ENCODE measurements around the gene MMGT1.

The MMGT1 gene

DNA sequence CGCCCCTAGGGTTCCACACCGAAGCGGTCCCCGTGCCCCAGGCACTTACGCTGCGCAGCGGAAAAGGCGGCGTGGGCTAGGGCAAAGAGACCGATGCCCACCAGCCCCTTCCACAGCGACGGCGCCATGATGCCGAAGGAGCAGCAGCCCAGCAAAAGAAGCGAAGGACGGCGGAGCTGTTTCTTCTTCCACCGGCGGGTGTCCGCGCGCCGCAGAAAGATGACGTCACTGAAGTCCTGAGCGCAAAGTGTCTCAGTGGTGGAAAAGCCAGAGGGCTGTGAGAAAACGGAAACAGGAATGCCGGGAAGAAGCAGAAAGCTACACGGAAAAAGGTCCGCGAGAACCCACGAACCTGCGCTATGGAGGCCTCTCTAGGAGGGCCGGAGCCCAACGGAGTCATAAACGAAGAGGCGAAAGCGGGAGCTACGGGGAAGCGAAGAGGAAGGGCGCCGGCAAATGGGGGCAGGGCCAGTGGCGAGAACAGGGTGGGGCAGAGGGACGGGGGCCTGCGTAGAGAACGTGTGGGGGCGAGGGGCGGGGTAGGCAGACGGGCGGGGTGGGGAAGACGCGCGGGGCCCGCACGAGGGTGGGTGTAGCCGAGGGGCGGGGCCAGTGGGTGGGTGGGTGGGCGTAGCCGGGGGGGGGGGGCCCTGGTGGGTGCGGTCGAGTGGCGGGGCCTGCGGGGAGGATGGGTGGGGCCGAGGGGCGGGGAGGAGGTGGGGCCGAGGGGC, at the start of gene MMGT1:
MMGT1 (minus strand) TSS at position 441 of the 731 bp plus-strand sequence; CDS start at position 128, 313 bp downstream.
- DNase-seq: peak; percentile 71

DNA sequence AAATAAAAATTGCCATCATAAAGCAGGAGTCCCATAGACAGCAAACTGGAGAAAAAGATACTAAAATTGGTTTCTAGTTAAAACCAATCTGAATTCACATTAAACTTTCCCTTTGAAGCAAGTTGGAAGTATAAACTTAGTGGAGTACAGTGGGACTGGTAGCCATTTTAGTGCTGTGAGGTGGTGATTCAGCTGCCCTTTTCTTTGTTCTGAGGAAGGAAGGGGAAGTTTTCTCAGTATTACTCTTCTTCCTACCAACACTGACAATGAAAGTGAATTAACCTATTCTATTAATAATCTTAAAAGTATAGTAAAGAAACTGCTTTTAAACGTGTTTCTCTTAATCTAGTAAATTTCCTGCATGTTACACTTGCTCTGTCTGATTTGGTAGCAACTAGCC, 48.1 kb upstream of the MMGT1 start:
- no peak for DNase-seq

DNA sequence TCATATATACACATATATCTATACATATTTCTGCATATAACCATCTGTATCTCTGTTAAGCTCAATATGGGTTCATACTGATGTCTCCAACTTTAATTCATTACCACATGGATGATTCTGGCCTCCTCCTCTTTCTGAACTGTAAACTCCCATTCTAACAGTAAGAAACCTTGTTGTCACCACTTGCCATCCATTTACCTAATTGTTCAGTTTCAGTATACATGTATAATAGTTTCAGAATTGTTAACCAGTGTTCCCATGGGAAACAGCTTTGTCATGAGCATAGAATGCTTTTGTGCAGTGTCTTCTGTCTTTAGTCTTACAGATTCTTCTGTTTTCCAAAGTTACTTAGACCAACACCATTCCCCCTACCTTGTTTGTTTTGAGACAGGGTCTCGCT, 47.4 kb upstream of the MMGT1 start:
- DNase-seq: no peak

DNA sequence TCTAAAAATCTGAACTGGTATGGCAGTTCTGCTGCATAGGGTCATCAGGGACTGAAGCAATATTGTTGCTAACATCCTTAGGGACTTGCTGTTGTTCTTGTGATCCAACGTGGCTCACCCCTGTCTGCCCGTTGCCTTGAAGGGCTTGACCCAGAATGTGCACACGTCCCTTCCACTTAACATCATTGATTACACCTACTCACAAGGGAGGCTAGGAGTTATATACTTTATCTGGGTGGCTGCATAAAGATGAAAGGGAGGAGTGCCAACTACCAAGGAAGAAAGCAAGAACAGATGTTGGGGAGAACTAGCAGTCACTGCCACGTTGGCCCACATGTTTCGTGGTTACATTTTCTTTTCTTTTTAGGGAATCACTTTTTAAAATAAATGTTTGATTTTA, 45.4 kb upstream of the MMGT1 start:
- no peak for DNase-seq

DNA sequence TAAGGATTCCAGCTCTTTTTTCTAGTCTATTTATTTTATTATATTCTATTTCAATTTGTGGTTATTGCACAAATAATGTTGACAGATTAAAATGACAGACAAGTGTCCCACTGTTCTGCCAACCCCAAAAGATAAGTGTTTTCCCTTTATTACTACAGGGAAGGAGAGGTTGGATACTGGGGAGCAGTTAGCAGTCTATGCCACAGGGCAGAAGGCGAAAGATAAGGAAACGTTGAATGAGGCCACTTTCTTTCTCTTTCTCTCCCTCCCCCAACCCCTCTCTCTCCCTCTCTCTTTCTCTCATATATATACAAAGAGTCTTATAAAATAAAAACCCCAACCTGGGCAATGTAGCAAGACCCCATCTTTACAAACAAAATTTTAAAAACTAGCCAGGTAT, 43.1 kb upstream of the MMGT1 start:
- DNase-seq: no peak

DNA sequence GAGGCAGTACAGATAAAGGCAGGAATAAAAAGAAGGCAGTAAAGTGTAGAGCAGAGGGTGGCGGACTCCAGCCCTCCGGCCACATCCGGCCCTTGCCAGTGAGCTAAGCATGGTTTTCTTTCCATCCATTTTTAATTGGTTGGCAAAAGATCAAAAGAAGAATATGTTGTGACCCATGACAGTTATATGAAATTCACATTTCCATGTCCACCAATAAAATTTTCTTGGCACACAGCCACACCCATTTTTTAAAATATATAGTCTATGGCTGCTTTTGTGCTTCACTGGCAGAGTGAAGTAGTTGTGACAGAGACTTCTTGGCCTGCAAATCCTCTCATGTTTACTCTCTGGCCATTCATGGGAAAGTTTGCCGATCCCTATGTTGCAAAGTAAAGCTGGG, 41.2 kb upstream of the MMGT1 start:
- no peak for DNase-seq

DNA sequence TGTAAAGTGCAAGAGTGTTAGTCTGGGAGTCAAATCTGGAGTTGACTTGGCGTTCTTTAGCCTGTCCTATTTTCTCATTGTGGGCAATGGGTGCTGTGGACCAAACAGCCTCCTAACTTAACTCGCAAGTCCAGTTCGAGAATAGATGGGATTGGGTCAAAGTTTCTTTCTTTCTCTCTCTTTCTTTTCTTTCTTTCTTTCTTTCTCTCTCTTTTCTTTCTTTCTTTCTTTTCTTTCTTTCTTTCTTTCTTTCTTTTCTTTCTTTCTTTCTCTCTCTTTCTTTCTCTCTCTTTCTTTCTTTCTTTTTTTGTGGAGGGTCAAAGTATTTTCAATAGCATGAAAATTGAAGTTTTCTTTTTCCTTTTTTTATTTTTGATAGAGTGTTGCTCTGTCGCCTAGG, 14.5 kb upstream of the MMGT1 start:
- no peak for DNase-seq

DNA sequence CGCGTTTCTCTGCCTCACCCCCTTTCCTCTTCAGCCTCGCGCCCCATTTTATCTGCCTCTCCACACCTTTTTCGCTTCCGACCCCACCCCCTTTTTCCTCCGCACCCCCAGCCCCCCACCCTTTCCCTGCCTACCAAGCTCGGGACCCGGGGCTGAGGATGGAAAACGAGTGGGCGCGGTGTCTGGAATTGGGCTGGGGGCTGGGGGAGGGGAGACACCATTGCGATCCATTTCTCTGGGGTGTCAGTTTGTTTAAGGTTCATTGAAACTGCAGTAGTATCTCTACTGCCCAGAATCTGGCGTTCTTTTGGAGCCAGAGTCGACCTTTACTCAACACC, 12.2 kb upstream of the MMGT1 start:
- DNase-seq: no peak

DNA sequence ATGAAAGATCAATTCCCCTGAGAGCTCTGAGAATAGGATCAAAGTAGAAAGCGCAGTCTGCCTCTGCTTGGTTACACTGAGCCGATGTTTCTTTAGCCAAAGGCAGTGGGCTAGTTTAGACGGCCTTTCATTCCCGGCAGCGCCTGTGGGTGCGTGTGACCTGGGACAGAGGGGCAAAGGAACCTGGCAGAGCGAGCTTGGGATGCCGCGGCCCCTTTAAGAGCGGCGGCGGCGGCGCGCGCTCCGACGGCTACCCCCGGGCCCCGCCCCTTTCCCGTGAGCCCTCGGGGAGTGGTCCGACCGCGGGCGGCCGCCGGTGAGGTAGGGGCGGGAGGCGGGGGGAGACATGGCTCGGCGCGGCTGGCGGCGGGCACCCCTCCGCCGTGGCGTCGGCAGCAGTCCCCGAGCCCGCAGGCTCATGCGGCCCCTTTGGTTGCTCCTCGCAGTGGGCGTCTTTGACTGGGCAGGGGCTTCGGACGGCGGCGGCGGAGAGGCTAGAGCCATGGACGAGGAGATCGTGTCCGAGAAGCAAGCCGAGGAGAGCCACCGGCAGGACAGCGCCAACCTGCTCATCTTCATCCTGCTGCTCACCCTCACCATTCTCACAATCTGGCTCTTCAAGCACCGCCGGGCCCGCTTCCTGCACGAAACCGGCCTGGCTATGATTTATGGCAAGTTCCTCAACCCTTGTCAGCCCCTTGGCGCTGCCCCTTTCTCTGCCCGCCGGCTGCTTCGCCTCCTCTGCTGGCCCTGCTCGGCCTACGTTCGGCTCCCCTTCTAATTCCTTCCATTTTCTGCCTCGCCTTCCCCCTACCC, 11.6 kb upstream of the MMGT1 start, which contains the start of gene SLC9A6:
SLC9A6 (plus strand) TSS at position 279 of the 816 bp plus-strand sequence; CDS start at position 503, 224 bp downstream.
- no peak for DNase-seq

DNA sequence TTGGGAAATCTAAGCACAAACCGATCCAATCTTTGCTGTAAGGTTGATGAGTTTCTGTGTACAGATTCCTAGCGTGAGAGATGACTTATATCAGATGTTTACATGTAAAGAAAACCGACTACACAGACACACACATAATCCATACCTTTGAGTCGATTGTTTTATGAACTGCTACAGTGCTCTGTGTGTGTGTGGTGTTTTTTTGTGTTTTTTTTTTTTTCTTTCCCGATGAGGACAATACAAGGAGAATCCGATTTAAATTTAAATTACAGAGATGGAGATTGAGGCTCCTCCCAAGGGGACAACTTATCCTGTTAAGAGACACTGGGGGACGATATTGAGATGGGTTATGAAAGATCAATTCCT, 11.0 kb upstream of the MMGT1 start:
- DNase-seq: no peak

DNA sequence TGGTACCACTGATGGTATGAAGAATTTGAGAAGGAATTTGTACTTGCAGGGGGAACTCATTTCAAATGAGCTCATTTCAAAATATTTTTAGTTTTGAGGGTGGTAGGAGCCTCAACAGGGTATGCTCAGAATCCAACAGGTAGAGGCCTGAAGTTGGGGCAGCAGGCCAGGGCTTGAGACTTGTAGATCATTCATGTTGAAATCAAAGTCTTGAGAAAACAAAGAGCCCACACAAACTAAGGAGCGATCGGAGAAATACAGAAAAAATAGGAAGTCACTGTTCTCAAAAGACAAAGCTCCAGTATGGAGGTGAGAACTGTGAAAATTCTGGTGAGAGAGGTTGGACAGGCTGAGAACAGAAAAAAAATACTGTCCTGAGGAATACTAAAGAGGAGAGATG, 10.5 kb upstream of the MMGT1 start:
- no peak for DNase-seq

DNA sequence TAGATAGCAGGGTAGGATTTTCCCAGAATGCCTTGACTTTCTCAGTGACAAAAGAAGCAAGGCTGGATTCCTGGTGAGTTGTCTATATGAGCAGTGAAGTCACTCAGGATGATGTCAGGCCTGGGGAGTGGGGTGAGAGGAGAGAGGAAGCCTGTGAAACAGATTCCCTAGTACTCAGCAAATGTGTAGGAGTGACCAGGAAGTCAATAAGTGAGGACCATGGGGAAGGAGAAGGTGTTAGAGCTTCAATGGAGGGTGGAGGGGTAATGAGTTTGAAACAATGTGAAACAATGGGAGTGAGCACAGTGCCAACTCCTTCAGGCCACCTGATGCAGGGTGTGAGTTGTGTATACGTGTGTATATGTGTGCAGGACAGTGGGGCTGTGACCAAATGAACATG, 9.1 kb upstream of the MMGT1 start:
- DNase-seq: no peak

DNA sequence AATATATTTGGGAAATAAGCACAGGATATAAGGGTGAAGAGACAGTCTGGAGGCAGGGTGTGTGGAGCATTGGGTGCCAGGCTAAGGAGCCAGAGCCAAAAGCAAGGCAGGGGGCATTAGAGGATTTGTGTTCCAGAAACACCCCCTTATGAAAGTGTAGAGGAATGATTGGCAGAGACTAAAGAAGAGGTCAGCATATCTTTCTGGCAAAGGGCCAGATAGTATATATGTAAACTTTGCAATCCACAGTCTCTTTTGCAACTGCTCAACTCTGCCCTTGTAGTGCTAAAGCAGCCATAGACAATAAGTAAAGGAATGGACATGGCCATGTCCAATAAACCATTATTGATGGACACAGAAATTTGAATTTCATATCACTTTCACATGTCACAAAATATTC, 7.9 kb upstream of the MMGT1 start:
- DNase-seq: no peak

DNA sequence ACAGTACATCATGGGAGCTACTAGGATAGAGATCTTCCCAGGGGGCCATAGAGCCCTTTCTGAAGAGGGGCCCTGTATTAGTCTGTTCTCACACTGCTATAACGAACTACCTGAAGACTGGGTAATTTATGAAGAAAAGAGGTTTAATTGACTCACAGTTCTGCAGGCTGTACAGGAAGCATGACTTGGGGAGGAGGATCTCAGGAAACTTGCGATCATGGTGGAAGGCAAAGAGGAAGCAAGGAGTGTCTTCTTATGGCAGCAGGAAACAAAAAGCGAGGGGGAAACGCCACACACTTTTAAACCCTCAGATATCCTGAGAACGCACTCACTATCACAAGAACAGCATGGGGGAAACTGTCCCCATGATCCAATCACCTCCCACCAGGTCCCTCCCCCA, 7.2 kb upstream of the MMGT1 start:
- no peak for DNase-seq

DNA sequence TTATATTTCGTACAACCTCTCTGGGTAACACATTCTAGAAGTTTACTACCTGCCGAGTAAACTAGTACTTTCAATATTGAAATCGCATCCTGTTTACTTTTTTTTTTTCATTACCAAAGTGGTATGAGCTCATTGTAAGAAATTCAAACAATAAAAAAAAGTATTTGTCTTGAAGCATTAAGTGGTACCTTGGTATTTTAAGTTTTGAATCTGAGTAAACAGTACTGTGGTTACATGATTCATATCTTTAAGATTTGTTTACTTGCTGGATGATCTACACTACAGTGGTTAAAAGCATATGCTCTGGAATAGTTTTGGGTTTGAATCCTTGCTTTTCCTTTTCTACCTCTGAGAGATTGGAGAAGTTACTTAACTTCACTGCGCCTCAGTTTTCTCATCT, 3.8 kb upstream of the MMGT1 start:
- DNase-seq: no peak

DNA sequence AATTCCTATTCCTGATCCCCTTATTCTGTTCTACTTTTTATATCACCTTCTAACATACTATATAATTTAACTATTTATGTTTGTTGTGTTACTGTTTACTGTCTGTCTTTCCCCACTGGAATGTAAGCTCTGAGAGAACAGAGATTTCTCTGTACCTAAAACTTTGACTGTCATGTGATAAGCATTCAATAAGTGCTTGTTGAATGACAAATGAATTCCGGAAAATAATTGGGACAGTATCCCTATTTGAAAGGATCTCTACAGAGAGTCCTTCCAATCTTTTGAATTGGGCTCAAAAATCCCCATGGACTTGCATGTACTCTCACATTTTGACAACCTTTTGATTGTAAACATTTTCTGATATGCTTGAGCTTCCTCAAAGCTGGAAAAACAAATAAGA, 1.6 kb upstream of the MMGT1 start:
- no peak for DNase-seq

DNA sequence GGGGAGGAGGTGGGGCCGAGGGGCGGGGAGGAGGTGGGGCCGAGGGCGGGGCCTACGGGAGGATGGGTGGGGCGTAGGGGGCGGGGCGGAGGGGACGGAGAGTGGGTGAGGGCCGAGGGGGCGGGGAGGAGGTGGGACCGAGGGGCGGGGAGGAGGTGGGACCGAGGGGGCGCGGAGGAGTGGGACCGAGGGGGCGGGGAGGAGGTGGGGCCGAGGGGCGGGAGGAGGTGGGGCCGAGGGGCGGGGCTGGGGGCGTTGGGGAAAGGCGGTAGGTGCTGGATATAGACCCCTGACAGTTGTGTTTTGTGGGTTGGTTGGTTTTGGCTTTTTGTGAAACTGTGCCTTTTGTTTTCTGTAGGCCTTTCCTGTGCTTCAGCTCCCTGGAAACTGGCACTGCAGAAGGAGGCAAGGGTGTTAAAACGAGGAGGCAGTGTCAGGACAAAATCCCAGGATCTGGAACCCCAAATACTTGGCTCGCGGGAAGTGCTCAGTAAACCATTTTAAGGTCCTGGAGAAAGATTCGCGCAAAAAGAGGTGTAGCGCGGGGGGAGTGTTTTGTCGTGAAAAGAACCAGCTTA, 580 bp upstream of the MMGT1 start:
- no peak for DNase-seq

DNA sequence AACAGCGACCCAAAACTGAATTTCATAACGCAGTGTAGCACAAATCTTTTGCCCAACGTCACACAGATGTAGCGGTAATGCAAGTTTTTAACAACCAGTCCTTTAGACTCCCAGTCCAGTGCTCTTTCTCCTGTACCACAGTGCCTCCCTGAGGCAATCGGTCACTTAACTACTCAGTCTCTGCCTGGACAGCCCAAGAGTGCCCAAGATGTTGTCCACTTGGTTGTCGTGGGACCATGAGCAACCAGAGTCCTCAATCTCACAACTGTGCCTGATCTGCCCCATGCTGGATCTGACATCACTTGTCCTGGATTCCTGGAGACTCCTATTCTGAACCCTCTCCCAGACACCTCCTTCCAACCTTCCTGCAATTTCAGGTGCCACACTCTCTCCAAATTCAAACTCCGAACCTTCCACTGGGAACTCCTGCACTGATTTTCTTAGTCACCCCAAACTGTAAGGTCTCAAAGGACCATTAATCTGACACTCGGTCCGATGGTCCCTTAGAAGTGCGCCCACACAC, 702 bp downstream of the MMGT1 start:
- DNase-seq: no peak

DNA sequence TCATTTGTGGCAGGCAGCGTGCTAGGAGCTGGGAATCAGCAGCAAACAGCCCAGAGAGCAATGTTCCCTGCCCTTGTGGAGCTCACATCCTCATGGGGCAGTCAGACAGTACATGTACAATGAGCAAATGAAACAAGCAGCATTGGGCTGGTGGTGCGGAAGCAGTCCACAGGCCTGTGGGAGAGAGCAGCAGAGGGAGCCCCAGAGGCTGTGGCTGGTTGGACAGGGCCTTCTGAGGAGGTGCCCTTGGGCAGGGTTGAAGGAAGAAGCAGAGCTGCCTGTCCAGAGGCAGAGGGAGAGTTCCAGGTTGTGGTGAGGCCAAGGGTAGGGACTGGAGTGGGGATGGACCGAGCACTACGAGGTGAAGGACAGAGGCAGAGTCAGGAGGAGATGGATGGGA, 22.5 kb downstream of the MMGT1 start:
- no peak for DNase-seq

DNA sequence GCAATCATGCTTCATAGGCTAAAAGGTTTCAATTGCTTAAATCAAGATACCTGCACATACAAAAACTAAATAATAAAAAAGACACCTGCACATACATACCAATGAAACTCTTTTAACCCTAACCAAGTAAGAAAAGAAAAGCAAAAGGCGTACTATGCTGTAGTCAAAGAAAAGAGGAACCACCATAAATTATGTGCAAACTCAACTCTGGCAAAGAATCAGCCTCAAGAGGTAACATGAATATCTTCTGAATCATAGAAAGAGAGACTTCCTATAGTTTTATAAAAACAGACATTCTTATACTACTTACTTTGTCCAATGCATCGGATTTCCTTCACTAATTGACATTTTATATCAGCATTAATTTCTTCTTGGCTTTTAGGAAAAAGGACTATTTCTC, 29.3 kb downstream of the MMGT1 start:
- DNase-seq: no peak

DNA sequence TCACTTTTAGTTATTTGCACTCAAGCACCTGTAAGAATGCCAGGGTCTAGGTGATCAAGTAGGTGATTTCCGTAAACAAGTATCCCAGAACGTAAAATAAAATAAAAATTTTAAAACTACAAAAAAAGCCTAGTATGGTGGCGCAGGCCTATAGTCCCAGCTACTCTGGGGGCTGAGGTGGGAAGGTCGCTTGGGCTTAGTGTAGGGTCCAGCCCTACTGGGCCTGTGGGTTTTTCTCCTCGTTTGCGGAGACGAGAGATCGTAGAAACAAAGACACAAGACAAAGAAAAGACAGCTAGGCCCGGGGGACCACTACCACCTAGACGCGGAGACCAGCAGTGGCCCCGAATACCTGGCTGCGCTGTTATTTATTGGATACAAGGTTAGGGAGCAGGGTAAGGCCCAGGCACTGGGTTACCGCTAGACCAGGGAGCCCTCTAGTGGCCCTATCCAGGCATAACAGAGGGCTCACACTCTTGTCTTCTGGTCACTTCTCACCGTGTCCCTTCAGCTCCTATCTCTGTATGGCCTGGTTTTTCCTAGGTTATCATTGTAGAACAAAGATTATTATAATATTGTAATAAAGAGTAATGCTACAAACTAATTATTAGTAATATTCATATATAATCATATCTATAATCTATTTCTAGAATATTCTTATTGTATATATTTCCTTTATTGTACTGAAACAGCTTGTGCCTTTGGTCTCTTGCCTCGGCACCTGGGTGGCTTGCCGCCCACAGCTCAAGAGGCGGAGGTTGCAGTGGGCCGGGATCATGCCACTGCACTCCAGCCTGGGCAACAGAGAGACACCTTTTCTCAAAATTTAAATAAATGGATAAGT, 41.9 kb downstream of the MMGT1 start:
- DNase-seq: no peak

DNA sequence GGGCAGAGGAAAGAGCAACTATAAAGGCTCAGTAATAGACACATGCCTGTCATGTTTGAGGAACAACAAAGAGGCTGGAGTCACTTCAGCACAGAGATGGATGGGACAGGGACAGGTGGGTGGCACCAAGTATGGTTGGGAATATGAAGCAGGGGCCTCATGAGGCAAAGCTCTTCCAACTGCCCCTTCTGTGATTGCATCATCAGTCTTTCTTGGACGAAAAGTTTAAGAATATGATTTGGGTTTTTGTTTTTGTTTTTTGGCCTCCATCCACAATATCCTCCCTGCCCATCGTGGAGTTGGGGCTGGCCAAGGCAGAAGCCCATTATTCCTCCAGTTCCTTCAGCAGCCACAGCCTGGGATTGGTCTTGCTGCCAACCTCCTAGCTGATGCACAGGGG, 45.9 kb downstream of the MMGT1 start:
- no peak for DNase-seq

DNA sequence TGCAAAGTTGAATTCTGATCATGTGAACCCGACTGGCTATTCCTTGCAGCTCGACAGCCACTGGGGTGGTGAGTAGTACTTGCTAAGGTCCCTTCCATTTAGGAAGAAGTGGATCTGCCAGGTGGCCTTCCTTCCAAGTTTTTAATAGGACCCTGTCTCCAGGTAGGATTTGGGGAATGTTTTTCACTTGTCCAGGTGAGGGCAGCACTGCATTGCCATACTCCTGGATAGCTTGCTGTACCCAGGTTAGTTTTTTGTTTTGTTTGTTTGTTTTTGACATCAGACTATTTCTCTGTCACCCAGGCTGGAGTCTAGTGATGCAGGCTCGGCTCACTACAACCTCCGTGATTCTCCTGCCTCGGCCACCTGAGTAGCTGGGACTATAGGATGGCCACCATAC, 50.4 kb downstream of the MMGT1 start:
- no peak for DNase-seq

All from NCI-H1417 treated with DMSO at 0.1 percent for 48 hours (cell line).